Vagina (tissue), 2 donors: ENCODE results near the gene DOCK7.

Experiments
- POLR2AphosphoS5 ChIP-seq, 2 donors: sonication (generic); formaldehyde crosslinking; IDR thresholded peaks; one replicate each; pipeline ENCODE4 v1.9.0; 2017; ENCODE audit warnings: antibody characterized with exemption in 2 of 2, mild to moderate bottlenecking in 2 of 2, low read depth in 1 of 2; ENCODE audit not compliant: insufficient read depth in 1 of 2
- TF ChIP-seq, protein P1 (sequence below), 3 experiments: fragments of 450-650 bp in 2 of 3; fragments of 200-600 bp in 1 of 3; sonication (generic) in 1 of 3; IDR thresholded peaks; one replicate each; pipeline ENCODE4 v1.5.1; 2017 to 2019; ENCODE audit warnings: antibody characterized with exemption in 3 of 3, mild to moderate bottlenecking in 2 of 3, moderate library complexity in 2 of 3

DNA sequence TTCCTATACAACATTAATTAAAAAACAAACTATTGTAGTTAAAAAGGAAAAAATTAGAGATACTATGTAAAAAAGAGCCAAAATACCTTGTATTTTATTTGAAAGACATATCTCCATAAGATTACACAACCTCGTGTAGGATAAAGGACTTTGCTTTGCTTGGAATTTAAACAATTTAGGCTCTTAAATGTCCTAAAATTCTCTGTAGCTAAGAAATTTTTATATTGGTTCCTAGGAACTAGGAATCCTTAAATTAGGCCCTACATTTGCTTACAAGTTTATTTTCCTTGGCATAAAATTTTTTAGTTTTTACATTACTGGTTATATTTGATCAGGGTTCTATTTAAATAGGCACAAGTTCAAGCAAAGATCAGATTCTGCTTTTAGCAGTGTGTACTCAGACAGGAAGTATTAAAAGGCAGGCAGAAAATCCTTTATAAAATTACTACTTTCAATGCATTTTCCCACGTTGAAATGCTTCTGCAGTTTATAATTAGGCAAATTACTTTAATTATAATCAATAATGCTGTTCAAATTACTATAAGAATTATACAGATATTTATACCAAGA is 94.3 kb downstream of the DOCK7 start:
- TF ChIP-seq, protein P1, sequence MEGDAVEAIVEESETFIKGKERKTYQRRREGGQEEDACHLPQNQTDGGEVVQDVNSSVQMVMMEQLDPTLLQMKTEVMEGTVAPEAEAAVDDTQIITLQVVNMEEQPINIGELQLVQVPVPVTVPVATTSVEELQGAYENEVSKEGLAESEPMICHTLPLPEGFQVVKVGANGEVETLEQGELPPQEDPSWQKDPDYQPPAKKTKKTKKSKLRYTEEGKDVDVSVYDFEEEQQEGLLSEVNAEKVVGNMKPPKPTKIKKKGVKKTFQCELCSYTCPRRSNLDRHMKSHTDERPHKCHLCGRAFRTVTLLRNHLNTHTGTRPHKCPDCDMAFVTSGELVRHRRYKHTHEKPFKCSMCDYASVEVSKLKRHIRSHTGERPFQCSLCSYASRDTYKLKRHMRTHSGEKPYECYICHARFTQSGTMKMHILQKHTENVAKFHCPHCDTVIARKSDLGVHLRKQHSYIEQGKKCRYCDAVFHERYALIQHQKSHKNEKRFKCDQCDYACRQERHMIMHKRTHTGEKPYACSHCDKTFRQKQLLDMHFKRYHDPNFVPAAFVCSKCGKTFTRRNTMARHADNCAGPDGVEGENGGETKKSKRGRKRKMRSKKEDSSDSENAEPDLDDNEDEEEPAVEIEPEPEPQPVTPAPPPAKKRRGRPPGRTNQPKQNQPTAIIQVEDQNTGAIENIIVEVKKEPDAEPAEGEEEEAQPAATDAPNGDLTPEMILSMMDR (IDR thresholded peaks at IDR 0.05), result no peak
- TF ChIP-seq POLR2AphosphoS5 (IDR thresholded peaks at IDR 0.05; ENCODE audit: insufficient read depth in 1 of 2, low read depth in 1 of 2), result no peak
